Upper lobe of left lung (tissue), 6 donors: ENCODE measurements around the gene MYDGF. TPM values are rescaled to one million over a fixed set of nuclear protein-coding genes. Genes with fewer than 3 reads are reported as not detected.

ENCODE experiments used
- ATAC-seq, 2 donors: fragments of 200-7000 bp; cut with Tn5 transposase; one replicate each; pipeline ENCODE4 v1.9.1; 2022; ENCODE audit warnings: mild to moderate bottlenecking in 2 of 2, moderate library complexity in 2 of 2; ENCODE audit not compliant: low FRiP score in 2 of 2
- DNase-seq, 2 donors: peaks; one replicate each; pipeline ENCODE4 v3.0.0-alpha.2; 2019 to 2020
- H3K27ac ChIP-seq, 4 donors: fragments of 200-600 bp; sonication (generic); one replicate each; pipeline ENCODE4 v1.5.1; 2016 to 2019
- H3K27me3 ChIP-seq, 4 donors: fragments of 200-600 bp; sonication (generic); one replicate each; pipeline ENCODE4 v1.5.1; 2017 to 2019
- H3K36me3 ChIP-seq, 4 donors: fragments of 200-600 bp; sonication (generic); one replicate each; pipeline ENCODE4 v1.5.1; 2016 to 2019
- H3K4me1 ChIP-seq, 4 donors: fragments of 200-600 bp; sonication (generic); one replicate each; pipeline ENCODE4 v1.5.1; 2018 to 2019
- H3K4me3 ChIP-seq, 4 donors: fragments of 200-600 bp; sonication (generic); one replicate each; pipeline ENCODE4 v1.5.1; 2017 to 2019; ENCODE audit warnings: mild to moderate bottlenecking in 2 of 4, moderate library complexity in 1 of 4
- H3K9me3 ChIP-seq, 4 donors: fragments of 200-600 bp; sonication (generic); one replicate each; pipeline ENCODE4 v1.5.1; 2018 to 2019
- CTCF ChIP-seq, 6 experiments: fragments of 450-650 bp in 4 of 6; fragments of 200-600 bp in 2 of 6; sonication (generic) in 2 of 6; IDR thresholded peaks; one replicate each; pipeline ENCODE4 v1.5.1; 2016 to 2019; ENCODE audit warnings: antibody characterized with exemption in 6 of 6
- EP300 ChIP-seq, 4 donors: sonication (generic); formaldehyde crosslinking; IDR thresholded peaks; one replicate each; pipeline ENCODE4 v1.5.1; 2017; ENCODE audit warnings: antibody characterized with exemption in 4 of 4, control low read depth in 2 of 4
- POLR2A ChIP-seq, 4 donors: fragments of 450-650 bp; IDR thresholded peaks; one replicate each; pipeline ENCODE4 v1.5.1; 2016 to 2017; ENCODE audit warnings: antibody characterized with exemption in 4 of 4, mild to moderate bottlenecking in 2 of 4
- POLR2AphosphoS5 ChIP-seq, 2 donors: sonication (generic); formaldehyde crosslinking; IDR thresholded peaks; one replicate each; pipeline ENCODE4 v1.5.1; 2017; ENCODE audit warnings: antibody characterized with exemption in 2 of 2
- WGBS, 2 donors: methylation state at CpG; one replicate each; pipeline ENCODE4 v1.1.5; 2017 to 2018; 5-methylcytosine and 5-hydroxymethylcytosine counted together
- total RNA-seq, 6 donors: library from RNA; depleted of rRNA in 4 of 6; stranded (reverse); fragments of >200 nt in 4 of 6; gene quantifications; one replicate each; pipeline versions ENCODE4 v1.1.0 to v1.2.1, GENCODE V29; 2016 to 2021
- donor health status: DM: no; HTN: no; CAD: no; lungs with moderate emphysema.
- donor health status: DM: no; HTN: yes; CAD: no; lungs with severe emphysema.

MYDGF gene
- total RNA-seq, 6 donors from 2014 or later = 6.3 to 121 (median 67.1) TPM

GRCh38 chr19:4647676-4648644 lies 22.2 kb downstream of the MYDGF start:
- Histone ChIP-seq H3K27ac (peak overlapping the region; percentile 0 to 63 (median 40)), H3K36me3 (peaks cover 0 to 14% (median 10%) of the 10 kb centered on the region in 4 donors), H3K4me3 (no peak overlapping the region), H3K9me3 (no peaks in the 10 kb centered on the region), H3K27me3 (no peaks in the 10 kb centered on the region), H3K4me1 (peaks cover 0 to 18% (median 9%) of the 10 kb centered on the region in 4 donors)
- DNase-seq (no peak), ATAC-seq (peak; percentile 13 to 44)
- TF ChIP-seq EP300 (IDR thresholded peaks at IDR 0.05) = no peak
- peak; percentile 44 to 60 for TF ChIP-seq POLR2AphosphoS5 (IDR thresholded peaks at IDR 0.05)
- 61 to 82% methylated on average over 5 to 19 of the region's 20 CpGs for WGBS, 2 donors

GRCh38 chr19:4645718-4646117 lies 24.4 kb downstream of the MYDGF start:
- no peak for TF ChIP-seq CTCF (IDR thresholded peaks at IDR 0.05)
- TF ChIP-seq POLR2A (IDR thresholded peaks at IDR 0.05) = no peak
- TF ChIP-seq EP300 (IDR thresholded peaks at IDR 0.05) = no peak
- no peak for TF ChIP-seq POLR2AphosphoS5 (IDR thresholded peaks at IDR 0.05)
- Histone ChIP-seq H3K9me3 (no peaks in the 10 kb centered on the region), H3K27me3 (no peaks in the 10 kb centered on the region), H3K4me3 (no peak overlapping the region), H3K27ac (no peak overlapping the region), H3K4me1 (peaks cover under 1 to 25% (median 10%) of the 10 kb centered on the region in 4 donors), H3K36me3 (no peaks in the 10 kb centered on the region)
- WGBS, 2 donors = 66 to 89% methylated on average over 3 to 4 of the region's 4 CpGs
- ATAC-seq = no peak
- no peak for DNase-seq

- WGBS, 2 donors = 88 to 90% methylated on average over 6 of the region's 6 CpGs
- ATAC-seq (no peak), DNase-seq (no peak)
- no peaks in the 10 kb centered on the region for H3K36me3 ChIP-seq
- H3K27me3 ChIP-seq = no peaks in the 10 kb centered on the region
- H3K9me3 ChIP-seq = no peaks in the 10 kb centered on the region
- H3K4me3 ChIP-seq = no peak overlapping the region
- peaks cover 22 to 36% (median 23%) of the 10 kb centered on the region in 4 donors for H3K4me1 ChIP-seq
- no peak overlapping the region for H3K27ac ChIP-seq
- TF ChIP-seq POLR2A (IDR thresholded peaks at IDR 0.05) (no peak), EP300 (IDR thresholded peaks at IDR 0.05) (no peak), POLR2AphosphoS5 (IDR thresholded peaks at IDR 0.05) (no peak), CTCF (IDR thresholded peaks at IDR 0.05) (no peak)
Observed at GRCh38 chr19:4642625-4643024, 27.5 kb downstream of the MYDGF start.

- no peaks in the 10 kb centered on the region for H3K9me3 ChIP-seq
- H3K36me3 ChIP-seq = no peaks in the 10 kb centered on the region
- 84 to 89% methylated on average over 10 to 13 of the region's 14 CpGs for WGBS, 2 donors
- ATAC-seq (no peak), DNase-seq (no peak)
- no peaks in the 10 kb centered on the region for H3K27me3 ChIP-seq
- peak overlapping the region in 1 of 4 donors; percentile 82 for H3K27ac ChIP-seq
- peaks cover 24 to 37% (median 30%) of the 10 kb centered on the region in 4 donors for H3K4me1 ChIP-seq
- no peak for TF ChIP-seq POLR2AphosphoS5 (IDR thresholded peaks at IDR 0.05)
- no peak for TF ChIP-seq CTCF (IDR thresholded peaks at IDR 0.05)
- TF ChIP-seq POLR2A (IDR thresholded peaks at IDR 0.05) = no peak
- no peak for TF ChIP-seq EP300 (IDR thresholded peaks at IDR 0.05)
- peak overlapping the region in 3 of 4 donors; percentile 78 to 95 (median 82) for H3K4me3 ChIP-seq
Observed at GRCh38 chr19:4641132-4641531, 29.0 kb downstream of the MYDGF start.

GRCh38 chr19:4640247-4641000 lies 29.7 kb downstream of the MYDGF start:
- H3K27ac ChIP-seq = peak overlapping the region; percentile 57 to 85 (median 71)
- H3K4me3 ChIP-seq = peak overlapping the region; percentile 66 to 95 (median 80)
- no peaks in the 10 kb centered on the region for H3K36me3 ChIP-seq
- H3K27me3 ChIP-seq = no peaks in the 10 kb centered on the region
- H3K4me1 ChIP-seq = peaks cover 30 to 44% (median 37%) of the 10 kb centered on the region in 4 donors
- DNase-seq = no peak
- no peak for ATAC-seq
- WGBS, 2 donors = 75 to 80% methylated on average over 8 to 17 of the region's 17 CpGs
- no peaks in the 10 kb centered on the region for H3K9me3 ChIP-seq
- TF ChIP-seq POLR2A (IDR thresholded peaks at IDR 0.05) (no peak), EP300 (IDR thresholded peaks at IDR 0.05) (no peak), POLR2AphosphoS5 (IDR thresholded peaks at IDR 0.05) (no peak), CTCF (IDR thresholded peaks at IDR 0.05) (no peak)
